Endodermal cell (in vitro differentiated cells): ENCODE measurements around the gene ZNF717. TPM values are rescaled to one million over a fixed set of nuclear protein-coding genes. Genes with fewer than 3 reads are reported as not detected.
"Not testable (repeated sequence)": the region's sequence is repeated elsewhere in the genome, so short reads cannot be mapped to it uniquely, and the experiment has no call there.

Source experiments
- DNase-seq: peaks from one replicate; pipeline ENCODE4 v3.0.0-alpha.2; 2017
- H3K27ac ChIP-seq: 2 replicates; pipeline ENCODE4 v1.5.1; 2013; ENCODE audit warnings: mild to moderate bottlenecking, low read depth, low read length, moderate library complexity
- H3K27me3 ChIP-seq: 2 replicates; pipeline ENCODE4 v1.6.1; 2013; ENCODE audit warnings: mild to moderate bottlenecking, low read length, moderate library complexity; ENCODE audit not compliant: insufficient read depth, control insufficient read depth, poor library complexity, severe bottlenecking
- H3K36me3 ChIP-seq: 2 replicates; pipeline ENCODE4 v1.7.0; 2013; ENCODE audit warnings: mild to moderate bottlenecking, low read length, moderate library complexity; ENCODE audit not compliant: control insufficient read depth, insufficient read depth
- H3K4me1 ChIP-seq: one replicate; pipeline ENCODE4 v1.7.0; 2013; ENCODE audit warnings: low read length; ENCODE audit not compliant: control insufficient read depth, insufficient read depth
- H3K4me3 ChIP-seq: 2 replicates; pipeline ENCODE4 v1.5.1; 2013; ENCODE audit warnings: mild to moderate bottlenecking, low read length, moderate library complexity
- H3K9ac ChIP-seq: 2 replicates; pipeline ENCODE4 v1.6.1; 2013; ENCODE audit warnings: mild to moderate bottlenecking, low read length, moderate library complexity; ENCODE audit not compliant: poor library complexity, severe bottlenecking; ENCODE audit errors: extremely low read depth
- H3K9me3 ChIP-seq: 2 replicates; pipeline ENCODE4 v1.6.1; 2013; ENCODE audit warnings: mild to moderate bottlenecking, low read length, moderate library complexity; ENCODE audit not compliant: control insufficient read depth
- H3K27ac Mint-ChIP-seq: 2 replicates; pipeline ENCODE4 v1.8.0; 2020; ENCODE audit warnings: mixed read lengths
- H3K27me3 Mint-ChIP-seq: 2 replicates; pipeline ENCODE4 v1.8.0; 2021; ENCODE audit warnings: mild to moderate bottlenecking, mixed read lengths; ENCODE audit not compliant: insufficient read depth
- H3K36me3 Mint-ChIP-seq: 2 replicates; pipeline ENCODE4 v1.8.0; 2020; ENCODE audit warnings: low read depth, mixed read lengths
- H3K4me1 Mint-ChIP-seq: 2 replicates; pipeline ENCODE4 v1.8.0; 2020; ENCODE audit warnings: mixed read lengths
- H3K4me3 Mint-ChIP-seq: 2 replicates; pipeline ENCODE4 v1.8.0; 2020; ENCODE audit warnings: mild to moderate bottlenecking, moderate library complexity, mixed read lengths
- H3K9me3 Mint-ChIP-seq: 2 replicates; pipeline ENCODE4 v1.8.0; 2020; ENCODE audit warnings: mild to moderate bottlenecking, mixed read lengths
- CTCF ChIP-seq: fragments of 200-600 bp; sonication (generic); conservative IDR thresholded peaks from 2 replicates; pipeline ENCODE4 v1.5.0; 2021; ENCODE audit warnings: antibody characterized with exemption, mild to moderate bottlenecking
- WGBS, 2 experiments: methylation state at CpG; one replicate each; pipeline versions ENCODE4 v1.1.5 to v1.1.7; 2013; ENCODE audit warnings: missing lambda C conversion rate in 2 of 2, mixed read lengths in 1 of 2; ENCODE audit not compliant: insufficient coverage in 1 of 2, insufficient read length in 1 of 2; 5-methylcytosine and 5-hydroxymethylcytosine counted together
- total RNA-seq, 2 donors: library from RNA; stranded (reverse); fragmentation: NEBNext Ultra II Directional in 1 of 2; extraction: Animal tissue kit (Norgen Biotek cat#: 25700) in 1 of 2; gene quantifications; 2 replicates in 1 of 2; 3 replicates in 1 of 2; pipeline ENCODE4 v1.2.1, GENCODE V29; 2021

Gene ZNF717
- total RNA-seq, 2 donors from 2014 or later, result 15.2 TPM; not detected in 1

GRCh38 chr3:75814797-75815196 lies 29.4 kb upstream of the ZNF717 start:
- Mint-ChIP-seq H3K36me3 (no peaks in the 10 kb centered on the region), H3K4me1 (peaks cover 14% of the 10 kb centered on the region), H3K4me3 (no peak overlapping the region), H3K9me3 (peaks cover 5% of the 10 kb centered on the region), H3K27ac (no peak overlapping the region), H3K27me3 (no peaks in the 10 kb centered on the region)
- Histone ChIP-seq H3K27ac (no peak overlapping the region), H3K4me1 (no peaks in the 10 kb centered on the region), H3K27me3 (no peaks in the 10 kb centered on the region), H3K36me3 (no peaks in the 10 kb centered on the region), H3K9me3 (no peaks in the 10 kb centered on the region), H3K9ac (no peak overlapping the region), H3K4me3 (no peak overlapping the region)
- TF ChIP-seq CTCF, result no peak
- WGBS, 2 experiments, result 34 to 53% methylated on average over 3 of the region's 3 CpGs
- DNase-seq, result no peak

GRCh38 chr3:75782506-75782905 lies 2.8 kb downstream of the ZNF717 start:
- Histone ChIP-seq H3K9ac (no peak overlapping the region), H3K4me1 (no peaks in the 10 kb centered on the region), H3K27ac (no peak overlapping the region), H3K27me3 (no peaks in the 10 kb centered on the region), H3K36me3 (no peaks in the 10 kb centered on the region), H3K9me3 (peaks cover 36% of the 10 kb centered on the region), H3K4me3 (no peak overlapping the region)
- no peak for DNase-seq
- TF ChIP-seq CTCF, result no peak
- Mint-ChIP-seq H3K27ac (no peak overlapping the region), H3K36me3 (peaks cover 56% of the 10 kb centered on the region), H3K9me3 (peaks cover 77% of the 10 kb centered on the region), H3K27me3 (peaks cover 1% of the 10 kb centered on the region), H3K4me1 (no peaks in the 10 kb centered on the region), H3K4me3 (no peak overlapping the region)
- WGBS, 2 experiments, result 94 to 96% methylated on average over 14 to 16 of the region's 16 CpGs

- Histone ChIP-seq H3K4me1 (no peaks in the 10 kb centered on the region), H3K4me3 (no peak overlapping the region), H3K27me3 (no peaks in the 10 kb centered on the region), H3K27ac (no peak overlapping the region), H3K9me3 (peaks cover 49% of the 10 kb centered on the region), H3K36me3 (no peaks in the 10 kb centered on the region), H3K9ac (no peak overlapping the region)
- Mint-ChIP-seq H3K9me3 (peaks cover 86% of the 10 kb centered on the region), H3K4me1 (no peaks in the 10 kb centered on the region), H3K36me3 (peaks cover 69% of the 10 kb centered on the region), H3K4me3 (no peak overlapping the region), H3K27me3 (peaks cover 1% of the 10 kb centered on the region), H3K27ac (no peak overlapping the region)
- 78 to 91% methylated on average over 6 to 7 of the region's 7 CpGs for WGBS, 2 experiments
- no peak for DNase-seq
- TF ChIP-seq CTCF, result no peak
Observed at GRCh38 chr3:75781079-75781745, 4.1 kb downstream of the ZNF717 start.

- 95% methylated on average over 11 of the region's 11 CpGs for WGBS, 2 experiments
- Mint-ChIP-seq H3K36me3 (peaks cover 70% of the 10 kb centered on the region), H3K9me3 (peaks cover 84% of the 10 kb centered on the region)
- H3K9me3 ChIP-seq, result peaks cover 48% of the 10 kb centered on the region
- DNase-seq, H3K4me1 Mint-ChIP-seq, H3K27ac ChIP-seq, H3K9ac ChIP-seq, H3K27me3 Mint-ChIP-seq, H3K4me3 Mint-ChIP-seq, H3K36me3 ChIP-seq, H3K27ac Mint-ChIP-seq, H3K27me3 ChIP-seq, H3K4me1 ChIP-seq: not testable (repeated sequence)
- H3K4me3 ChIP-seq, result peak overlapping the region; percentile 66
Observed at GRCh38 chr3:75777742-75778141, 7.6 kb downstream of the ZNF717 start.

- H3K9me3 Mint-ChIP-seq, result peaks cover 54% of the 10 kb centered on the region
- not testable (repeated sequence) for H3K9ac ChIP-seq, H3K4me1 ChIP-seq, DNase-seq, H3K27me3 ChIP-seq, H3K27me3 Mint-ChIP-seq, H3K27ac ChIP-seq, H3K9me3 ChIP-seq, H3K4me3 Mint-ChIP-seq, H3K4me1 Mint-ChIP-seq, H3K36me3 ChIP-seq, H3K27ac Mint-ChIP-seq, H3K4me3 ChIP-seq
- WGBS, 2 experiments, result 80 to 81% methylated on average over 4 to 10 of the region's 10 CpGs
- peaks cover 37% of the 10 kb centered on the region for H3K36me3 Mint-ChIP-seq
Observed at GRCh38 chr3:75771631-75772030, 13.7 kb downstream of the ZNF717 start.
